HG03039 (cell line): ENCODE data around the gene FBXL7.

ENCODE experiments used
- ATAC-seq: cut with Tn5 transposase; IDR thresholded peaks from one replicate; pipeline ENCODE4 v1.9.1; 2021; ENCODE audit warnings: mild to moderate bottlenecking, moderate library complexity; ENCODE audit not compliant: unreplicated experiment

FBXL7 gene

GRCh38 chr5:15501091-15501791 lies 1.3 kb downstream of the FBXL7 start:
- ATAC-seq: no peak

- no peak for ATAC-seq
These were observed 2.2 kb downstream of the FBXL7 start for GRCh38 chr5:15502208-15502607.

GRCh38 chr5:15506146-15506545 lies 6.2 kb downstream of the FBXL7 start:
- ATAC-seq: no peak

GRCh38 chr5:15506897-15507296 lies 6.9 kb downstream of the FBXL7 start:
- no peak for ATAC-seq

GRCh38 chr5:15510092-15510491 lies 10.1 kb downstream of the FBXL7 start:
- no peak for ATAC-seq

GRCh38 chr5:15510831-15511230 lies 10.9 kb downstream of the FBXL7 start:
- no peak for ATAC-seq

- ATAC-seq: no peak
These were observed 13.5 kb downstream of the FBXL7 start for GRCh38 chr5:15513431-15513830.

- ATAC-seq: no peak
These were observed 13.9 kb downstream of the FBXL7 start for GRCh38 chr5:15513911-15514310.

- no peak for ATAC-seq
These were observed 15.2 kb downstream of the FBXL7 start for GRCh38 chr5:15515229-15515628.

GRCh38 chr5:15516486-15516885 lies 16.5 kb downstream of the FBXL7 start:
- no peak for ATAC-seq

GRCh38 chr5:15518786-15519185 lies 18.8 kb downstream of the FBXL7 start:
- ATAC-seq: no peak

GRCh38 chr5:15520856-15521255 lies 20.9 kb downstream of the FBXL7 start:
- no peak for ATAC-seq

GRCh38 chr5:15521381-15522186 lies 21.6 kb downstream of the FBXL7 start:
- ATAC-seq: no peak

- no peak for ATAC-seq
These were observed 22.2 kb downstream of the FBXL7 start for GRCh38 chr5:15522187-15522520.

GRCh38 chr5:15524712-15525111 lies 24.7 kb downstream of the FBXL7 start:
- ATAC-seq: no peak

GRCh38 chr5:15525703-15526275 lies 25.8 kb downstream of the FBXL7 start:
- no peak for ATAC-seq

- no peak for ATAC-seq
These were observed 26.4 kb downstream of the FBXL7 start for GRCh38 chr5:15526413-15526812.

- ATAC-seq: no peak
These were observed 28.5 kb downstream of the FBXL7 start for GRCh38 chr5:15528476-15528875.

GRCh38 chr5:15529013-15529412 lies 29.0 kb downstream of the FBXL7 start:
- no peak for ATAC-seq

- no peak for ATAC-seq
These were observed 29.8 kb downstream of the FBXL7 start for GRCh38 chr5:15529821-15530220.

GRCh38 chr5:15533129-15533893 lies 33.3 kb downstream of the FBXL7 start:
- ATAC-seq: no peak
